GM21447 (cell line): ENCODE measurements around the gene FAM53A.
"Not testable (repeated sequence)": the region's sequence is repeated elsewhere in the genome, so short reads cannot be mapped to it uniquely, and the experiment has no call there.

ENCODE experiments used
- ATAC-seq: cut with Tn5 transposase; IDR thresholded peaks from one replicate; pipeline ENCODE4 v1.9.1; 2021; ENCODE audit not compliant: unreplicated experiment

FAM53A gene

DNA sequence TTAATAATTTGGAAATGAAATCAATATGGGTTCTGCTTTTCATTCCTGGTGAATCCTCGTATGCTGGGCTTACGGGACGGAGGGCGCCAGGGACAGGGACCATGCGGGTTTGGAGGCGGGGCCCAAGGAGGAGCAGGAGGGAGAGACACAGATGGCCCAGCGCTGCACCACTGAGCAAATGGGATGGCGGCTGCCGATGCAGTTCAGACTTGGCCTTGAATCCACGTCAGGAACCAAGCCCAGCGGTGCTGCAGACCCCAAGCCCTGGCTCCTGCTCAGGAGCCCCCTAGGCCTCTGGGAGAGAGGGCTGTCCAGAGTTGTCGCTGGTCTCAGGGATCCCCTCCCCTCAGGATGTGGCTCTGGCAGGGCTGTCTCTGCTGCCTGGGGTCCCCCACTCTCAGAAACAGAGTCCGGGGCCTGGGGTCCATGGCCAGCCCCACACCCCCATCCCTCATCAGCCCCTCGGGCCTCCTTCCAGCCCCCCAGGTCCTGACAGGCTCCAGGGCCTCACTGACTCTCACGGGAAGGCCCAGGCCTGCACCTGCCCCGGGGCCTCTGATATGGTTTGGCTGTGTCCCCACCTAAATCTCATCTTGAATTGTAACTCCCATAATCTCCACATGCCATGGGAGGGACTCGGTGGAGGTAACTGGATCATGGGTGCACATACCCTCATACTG lies 75.2 kb downstream of the FAM53A start:
- no peak for ATAC-seq

DNA sequence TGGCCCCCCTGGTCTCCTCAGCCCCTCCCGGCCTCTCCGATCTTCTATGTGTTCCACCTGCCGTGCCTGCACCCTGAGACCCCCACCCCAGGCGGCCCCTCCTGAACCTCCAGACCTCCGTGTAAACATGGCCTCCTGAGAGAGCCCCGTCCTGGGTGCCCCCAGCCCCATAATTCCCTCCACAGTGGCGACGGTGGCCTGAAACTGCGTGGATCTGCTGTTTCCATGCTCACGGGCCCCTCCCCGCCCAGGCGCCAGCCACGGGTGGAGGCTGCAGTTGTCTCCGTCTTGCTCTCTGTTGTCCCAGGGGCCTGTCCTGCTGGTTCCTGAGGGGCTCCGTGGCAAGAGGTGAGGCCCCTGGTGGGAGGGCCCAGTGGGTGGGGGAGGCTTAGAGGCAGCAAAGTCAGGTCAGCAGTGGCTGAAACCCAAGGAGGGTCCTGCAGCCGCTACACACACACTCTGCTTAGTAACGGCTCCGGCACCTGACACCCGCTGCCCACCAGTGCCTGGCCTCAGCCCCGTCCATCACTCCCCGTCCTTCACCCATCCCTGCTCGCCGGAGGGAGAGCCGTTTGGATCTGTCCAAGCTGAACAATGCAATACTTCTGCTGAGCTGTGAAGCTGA lies 75.8 kb downstream of the FAM53A start:
- ATAC-seq: no peak

DNA sequence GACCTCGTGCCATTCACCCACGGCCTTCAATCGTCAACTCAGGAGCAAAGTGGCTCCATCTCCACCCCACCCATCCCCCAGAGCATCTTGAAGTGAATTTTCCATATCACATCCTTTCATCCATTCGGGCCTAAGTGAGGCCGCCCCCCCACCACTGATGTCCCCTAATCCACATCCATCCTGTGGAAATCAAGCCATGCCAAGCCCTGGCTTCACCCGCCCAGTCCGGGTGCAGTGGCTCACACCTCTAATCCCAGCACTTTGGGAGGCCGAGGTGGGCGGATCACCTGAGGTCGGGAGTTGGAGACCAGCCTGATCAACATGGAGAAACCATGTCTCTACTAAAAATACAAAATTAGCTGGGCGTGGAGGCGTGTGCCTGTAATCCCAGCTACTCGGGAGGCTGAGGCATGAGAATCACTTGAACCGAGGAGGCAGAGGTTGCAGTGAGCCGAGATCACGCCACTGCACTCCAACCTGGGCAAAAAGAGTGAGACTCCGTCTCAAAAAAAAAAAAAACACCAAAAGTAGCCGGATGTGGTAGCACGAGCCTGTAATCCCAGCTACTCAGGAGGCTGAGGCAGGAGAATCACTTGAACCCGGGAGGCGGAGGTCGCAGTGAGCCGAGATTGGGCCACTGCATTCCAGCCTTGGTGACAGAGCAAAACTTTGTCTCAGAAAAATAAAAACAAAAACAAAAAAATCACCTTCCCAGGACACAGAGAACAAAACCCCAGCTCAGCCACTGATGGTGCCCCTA lies 76.5 kb downstream of the FAM53A start:
- ATAC-seq: not testable (repeated sequence)

DNA sequence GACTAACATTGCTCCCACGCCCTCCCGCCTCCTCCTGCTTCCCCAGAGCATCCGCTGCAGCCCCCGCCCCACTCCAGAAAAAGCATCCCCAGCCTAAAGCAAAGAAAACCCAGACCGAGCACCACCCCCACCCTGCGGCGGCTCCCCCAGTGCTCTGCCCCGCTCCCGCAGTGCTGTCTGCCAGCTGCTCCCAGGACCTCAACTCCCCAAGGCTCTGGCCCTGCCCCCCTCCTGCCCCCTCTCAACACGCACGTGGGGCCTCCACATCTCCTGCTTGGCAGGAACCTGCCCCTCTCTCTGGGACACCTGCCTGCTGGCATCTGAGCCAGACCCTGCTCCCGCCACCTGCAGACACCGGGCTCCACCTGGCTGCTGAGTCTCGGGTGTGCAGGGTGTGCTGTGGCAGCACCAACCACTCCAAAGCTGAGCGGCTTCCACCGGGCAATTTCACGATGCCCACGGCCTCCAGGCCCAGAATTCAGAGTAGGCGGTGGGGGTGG lies 79.4 kb downstream of the FAM53A start:
- no peak for ATAC-seq

DNA sequence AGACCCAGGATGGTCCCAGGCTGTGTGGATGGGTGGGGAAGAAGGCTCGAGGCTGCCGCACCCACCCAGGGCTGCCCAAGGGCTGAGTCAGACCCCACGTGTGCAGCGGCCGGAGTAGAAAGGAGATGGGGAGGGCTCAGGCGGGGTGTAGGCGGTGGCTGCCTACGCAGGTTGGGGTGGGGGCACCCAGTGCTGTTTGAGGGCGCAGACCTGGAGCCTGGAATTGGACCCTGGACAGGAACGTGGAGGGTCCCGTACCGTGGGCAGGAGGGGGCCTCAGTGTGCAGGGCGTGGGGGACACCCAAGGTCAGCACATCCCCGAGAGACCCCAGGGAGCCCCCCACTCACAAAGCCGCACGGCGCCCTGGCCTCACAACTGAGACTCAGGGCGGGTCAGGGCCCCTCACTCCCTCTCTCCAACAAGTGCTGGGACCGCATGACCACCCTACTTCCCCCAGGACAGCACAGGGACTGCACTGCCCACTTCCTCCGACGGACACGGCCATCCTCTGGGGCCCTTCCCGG lies 79.9 kb downstream of the FAM53A start:
- no peak for ATAC-seq

DNA sequence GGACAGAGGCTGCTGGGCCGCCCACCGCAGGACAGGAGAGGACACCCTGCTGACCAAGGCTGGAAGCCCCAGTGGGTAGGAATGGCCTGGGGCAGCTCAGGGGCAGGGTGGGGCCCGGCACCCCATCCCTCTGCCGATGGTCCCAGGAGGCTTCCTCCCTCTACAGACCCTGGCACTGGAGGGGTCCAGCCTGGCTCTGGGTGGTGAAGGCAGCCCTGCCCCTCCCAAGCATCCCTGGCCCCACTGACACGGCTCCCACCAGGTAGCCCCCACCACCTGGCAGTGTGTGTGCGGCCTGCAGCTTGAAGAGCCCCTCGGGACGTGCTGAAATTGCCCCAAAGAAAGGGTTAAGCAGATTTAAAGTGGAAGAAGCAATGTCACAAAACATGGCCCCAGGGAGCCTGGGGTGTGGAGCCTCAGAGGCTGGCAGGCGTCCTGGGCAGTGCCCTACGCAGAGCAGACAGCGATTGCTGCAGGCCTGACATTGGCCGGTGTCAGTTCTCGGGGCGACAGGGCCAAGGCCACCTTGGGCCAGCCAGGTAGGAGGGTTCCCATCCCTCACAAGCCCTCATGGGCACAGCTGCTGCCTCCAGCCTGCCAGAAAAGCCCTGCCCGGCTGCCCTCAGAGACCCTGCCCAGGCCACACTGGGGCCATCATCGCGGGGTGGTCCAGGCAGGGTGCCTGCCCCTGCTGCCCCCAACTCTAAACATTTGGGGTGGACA lies 80.5 kb downstream of the FAM53A start:
- ATAC-seq: no peak

DNA sequence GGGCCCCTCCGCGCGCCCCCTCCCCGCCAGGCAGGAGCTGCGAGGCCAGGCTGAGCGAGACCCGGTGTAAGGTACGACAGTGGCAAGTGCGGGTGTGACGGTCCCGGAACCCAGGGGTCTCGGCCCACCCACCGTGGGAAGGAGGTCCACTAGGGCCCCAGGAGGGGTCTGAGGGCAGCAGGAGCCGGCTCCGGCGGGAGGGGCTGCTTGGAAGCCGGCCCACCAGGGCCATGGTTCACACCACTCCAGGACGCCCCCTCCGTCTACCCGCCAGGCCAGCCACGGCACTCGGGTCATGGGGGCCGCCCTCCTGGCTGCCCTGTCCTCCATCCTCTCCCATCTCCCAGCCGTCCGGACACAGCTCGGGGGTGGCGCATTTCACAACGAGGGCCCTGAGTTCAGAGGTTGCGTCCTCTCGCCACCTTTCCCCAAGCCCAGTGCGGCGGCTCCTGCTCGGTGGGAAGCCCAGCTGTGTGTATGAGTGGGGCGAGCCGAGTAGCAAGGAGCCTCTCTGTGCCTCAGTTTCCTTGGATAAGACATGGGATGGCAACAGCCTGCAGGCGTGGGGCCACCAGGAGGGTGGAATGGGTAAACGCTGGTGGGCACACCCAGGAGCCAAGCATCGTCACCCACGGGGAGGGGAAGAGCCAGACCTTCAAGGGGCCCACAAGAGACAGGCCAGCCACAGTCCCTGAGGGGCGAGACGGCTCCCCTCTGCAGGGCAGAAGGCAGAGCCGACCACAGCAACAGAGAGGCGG lies 81.3 kb downstream of the FAM53A start:
- ATAC-seq: no peak

DNA sequence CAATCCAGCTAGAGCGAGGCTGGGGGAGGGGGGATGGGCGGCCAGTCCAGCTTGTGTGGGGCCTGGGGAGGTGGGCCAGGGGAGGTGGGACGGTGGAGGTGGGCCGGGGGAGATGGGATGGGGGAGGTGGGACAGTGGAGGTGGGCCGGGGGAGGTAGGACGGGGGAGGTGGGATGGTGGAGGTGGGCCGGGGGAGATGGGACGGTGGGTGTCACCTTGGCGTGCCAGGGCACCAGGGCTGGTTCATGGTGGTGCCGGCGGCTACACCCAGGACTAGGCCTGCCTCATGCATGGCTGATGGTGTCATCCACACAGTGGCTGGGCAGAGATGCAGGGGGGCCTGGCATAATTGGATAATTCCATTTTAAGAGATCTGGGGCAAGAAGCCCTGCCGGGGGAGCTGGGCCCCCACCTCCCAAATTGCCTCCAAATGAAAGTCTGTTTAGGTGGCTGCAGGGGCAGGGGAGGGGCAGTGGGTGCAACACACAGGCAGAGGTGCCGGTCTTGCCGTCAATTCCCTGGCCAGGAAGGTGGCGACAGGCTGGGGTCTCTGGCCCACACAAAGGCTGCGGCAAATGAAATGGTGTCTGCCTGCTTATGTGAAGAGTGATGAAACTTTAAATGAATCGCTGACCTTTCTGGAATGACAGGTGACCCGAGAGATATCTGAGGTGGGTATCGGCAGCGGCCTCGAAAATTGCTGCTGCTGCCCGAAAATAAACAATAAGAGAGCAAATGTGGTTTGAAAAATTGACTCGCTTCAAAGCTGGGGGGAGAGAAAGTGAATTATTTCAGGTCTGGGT lies 82.1 kb downstream of the FAM53A start:
- no peak for ATAC-seq

DNA sequence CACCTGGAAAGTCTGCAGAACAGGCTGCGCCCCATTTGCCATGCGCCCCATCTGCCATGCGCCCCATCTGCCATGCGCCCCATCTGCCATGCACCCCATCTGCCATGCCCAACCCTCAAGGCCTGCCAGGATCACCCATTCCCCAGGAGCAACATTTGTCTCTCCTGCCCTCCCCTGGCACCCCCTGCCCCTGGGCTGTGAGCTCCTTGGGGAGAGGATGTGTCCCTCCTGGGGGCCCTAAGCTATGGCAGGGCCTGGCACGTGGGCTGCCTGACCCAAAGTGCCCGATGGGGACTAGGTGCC lies 82.6 kb downstream of the FAM53A start:
- no peak for ATAC-seq

DNA sequence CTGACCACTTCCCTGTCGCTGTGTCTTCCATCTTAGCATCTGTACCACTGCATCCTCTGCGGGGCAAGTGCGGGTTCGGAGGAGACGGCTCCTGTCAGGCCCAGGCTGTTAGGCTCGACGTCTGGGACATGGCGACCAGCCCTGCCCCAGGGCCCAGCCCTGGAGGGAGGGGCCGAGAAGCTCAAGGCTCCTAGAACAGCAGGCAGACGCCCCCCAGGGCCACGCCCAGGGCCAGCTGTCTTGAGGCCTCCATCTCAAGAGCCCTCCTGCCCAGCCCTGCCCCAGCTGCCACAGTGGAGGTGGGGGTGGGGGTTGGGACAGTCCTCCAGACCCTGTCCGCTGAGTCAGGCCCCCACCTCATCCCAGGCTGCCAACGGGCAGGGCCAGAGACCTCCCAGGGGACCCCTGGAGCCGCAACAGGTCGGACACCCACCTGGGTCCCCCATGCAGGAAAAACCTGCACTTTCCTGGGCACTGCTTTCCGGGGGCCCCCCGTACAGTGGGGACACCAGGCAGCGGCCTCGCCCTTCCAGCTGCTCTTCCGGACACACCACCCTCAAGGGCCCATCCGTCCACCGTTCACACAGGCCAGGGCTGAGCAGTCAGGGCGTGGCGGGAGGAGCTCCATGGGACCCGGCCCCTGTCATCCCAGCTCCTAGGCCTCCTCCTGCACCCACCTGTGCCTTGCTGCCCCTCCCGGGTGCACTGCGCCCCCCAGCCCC lies 83.1 kb downstream of the FAM53A start:
- no peak for ATAC-seq

DNA sequence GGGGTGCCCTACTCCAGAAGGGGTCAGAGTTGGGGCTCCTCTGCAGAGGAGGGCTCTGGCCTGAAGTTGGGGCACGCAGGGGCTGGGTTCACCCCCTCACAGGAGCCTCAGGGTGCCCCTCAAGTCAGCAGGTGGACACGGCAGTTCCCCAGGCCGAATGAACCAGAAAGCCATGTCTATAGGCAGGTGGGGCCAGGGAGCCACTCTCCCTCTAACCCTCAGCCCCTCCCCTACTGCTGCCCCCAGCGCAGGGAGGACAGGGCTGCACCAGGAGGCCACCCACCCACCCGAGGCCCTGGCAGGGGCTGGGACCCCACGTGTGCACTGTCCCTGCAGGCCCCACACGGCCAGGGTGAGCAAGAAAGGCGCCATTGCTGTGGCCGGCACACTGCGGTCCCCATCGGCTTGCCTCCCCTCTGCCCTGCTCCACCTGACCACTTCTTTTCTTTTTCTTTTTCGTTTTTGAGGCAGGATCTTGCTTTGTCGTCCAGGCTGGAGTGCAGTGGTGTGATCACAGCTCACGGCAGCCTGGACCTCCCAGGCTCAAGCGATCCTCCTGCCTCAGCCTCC lies 83.8 kb downstream of the FAM53A start:
- ATAC-seq: no peak

DNA sequence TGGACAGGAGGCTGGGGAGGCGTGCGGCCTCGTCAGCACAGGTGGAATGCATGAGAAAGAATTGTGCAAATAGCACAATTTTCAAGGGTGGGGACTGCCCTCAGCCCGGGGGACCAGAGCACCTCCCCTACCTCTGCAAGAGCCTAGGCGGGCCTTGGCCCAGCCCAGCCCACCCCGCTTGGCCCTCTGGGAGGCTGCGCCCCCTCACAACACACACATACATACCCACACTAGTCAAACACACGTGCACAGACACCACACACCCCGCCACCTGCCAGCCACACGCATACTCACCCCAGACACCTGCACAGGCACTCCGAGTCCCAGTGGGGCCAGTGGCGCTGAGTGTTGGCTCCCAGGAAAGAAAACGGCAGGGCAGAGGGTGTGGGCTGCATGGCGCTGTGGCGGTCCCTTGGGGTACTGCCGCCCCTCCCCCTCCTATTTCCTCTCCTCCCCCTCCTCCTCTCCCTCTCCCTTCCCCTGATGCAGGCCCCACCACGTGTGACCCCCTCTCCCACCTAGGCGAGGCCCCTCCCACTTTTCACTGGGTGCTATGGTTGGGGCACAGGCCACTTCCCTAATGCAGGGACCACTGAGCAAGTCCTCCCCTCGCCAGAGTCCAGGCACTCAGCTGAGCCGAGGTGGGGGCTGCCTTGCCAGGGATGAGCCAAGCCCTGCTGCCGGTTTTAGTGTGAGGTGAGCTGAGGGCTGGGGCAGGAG lies 84.5 kb downstream of the FAM53A start:
- no peak for ATAC-seq

DNA sequence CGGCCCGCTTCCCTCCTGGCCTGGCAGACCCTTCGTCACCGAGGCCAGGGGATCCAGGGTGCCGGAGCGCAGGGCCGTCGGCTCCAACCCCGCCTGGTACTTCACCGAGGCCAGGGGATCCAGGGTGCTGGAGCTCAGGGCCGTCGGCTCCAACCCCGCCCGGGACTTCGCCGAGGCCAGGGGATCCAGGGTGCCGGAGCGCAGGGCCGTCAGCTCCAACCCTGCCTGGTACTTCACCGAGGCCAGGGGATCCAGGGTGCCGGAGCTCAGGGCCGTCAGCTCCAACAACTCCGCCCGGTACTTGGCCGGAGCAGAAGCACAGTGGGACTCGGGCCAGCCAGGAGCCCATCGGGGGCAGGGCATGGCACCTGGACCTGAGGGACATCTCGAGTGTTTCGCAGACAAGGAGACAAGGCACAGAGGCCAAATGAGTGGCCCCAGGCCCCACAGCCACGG lies 85.1 kb downstream of the FAM53A start:
- ATAC-seq: no peak

DNA sequence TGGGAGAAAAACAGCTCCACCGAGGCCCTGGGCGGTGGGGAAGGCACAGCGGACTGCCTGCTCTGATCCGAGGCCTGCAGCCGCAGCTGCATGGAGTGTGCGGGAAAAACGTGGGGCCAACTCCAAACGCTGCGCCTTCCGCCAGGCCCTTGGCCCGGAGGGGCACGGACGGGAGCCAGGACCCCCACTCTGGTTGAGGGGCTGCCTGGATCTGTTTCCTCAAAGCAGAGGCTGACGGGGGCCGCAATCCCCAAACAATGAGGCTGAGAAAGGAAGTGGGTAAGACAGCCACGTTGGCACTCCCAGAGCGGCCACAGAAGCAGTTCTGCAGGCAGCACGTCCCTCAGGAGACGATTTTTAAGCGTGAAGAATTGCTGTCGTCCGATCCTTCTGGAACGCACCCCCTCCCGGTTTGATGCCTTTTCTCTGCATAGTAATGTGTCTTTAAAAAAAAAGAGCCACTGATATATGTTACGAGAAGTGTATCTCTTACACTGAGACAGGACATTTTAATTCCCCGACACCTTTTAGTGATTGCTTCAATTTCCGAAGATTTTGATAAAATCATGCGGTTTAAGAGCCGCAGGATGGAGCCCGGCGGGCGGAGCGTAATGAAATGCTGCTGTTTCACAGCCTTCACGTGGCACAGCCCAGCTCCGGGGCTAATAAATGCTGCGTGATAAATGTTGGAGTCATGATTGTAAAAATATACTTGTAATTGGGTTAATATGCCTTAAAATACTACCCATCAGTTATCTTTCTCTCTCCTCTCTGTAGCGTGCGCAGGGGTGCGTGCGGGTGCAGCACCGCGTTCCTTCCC lies 85.7 kb downstream of the FAM53A start:
- no peak for ATAC-seq

DNA sequence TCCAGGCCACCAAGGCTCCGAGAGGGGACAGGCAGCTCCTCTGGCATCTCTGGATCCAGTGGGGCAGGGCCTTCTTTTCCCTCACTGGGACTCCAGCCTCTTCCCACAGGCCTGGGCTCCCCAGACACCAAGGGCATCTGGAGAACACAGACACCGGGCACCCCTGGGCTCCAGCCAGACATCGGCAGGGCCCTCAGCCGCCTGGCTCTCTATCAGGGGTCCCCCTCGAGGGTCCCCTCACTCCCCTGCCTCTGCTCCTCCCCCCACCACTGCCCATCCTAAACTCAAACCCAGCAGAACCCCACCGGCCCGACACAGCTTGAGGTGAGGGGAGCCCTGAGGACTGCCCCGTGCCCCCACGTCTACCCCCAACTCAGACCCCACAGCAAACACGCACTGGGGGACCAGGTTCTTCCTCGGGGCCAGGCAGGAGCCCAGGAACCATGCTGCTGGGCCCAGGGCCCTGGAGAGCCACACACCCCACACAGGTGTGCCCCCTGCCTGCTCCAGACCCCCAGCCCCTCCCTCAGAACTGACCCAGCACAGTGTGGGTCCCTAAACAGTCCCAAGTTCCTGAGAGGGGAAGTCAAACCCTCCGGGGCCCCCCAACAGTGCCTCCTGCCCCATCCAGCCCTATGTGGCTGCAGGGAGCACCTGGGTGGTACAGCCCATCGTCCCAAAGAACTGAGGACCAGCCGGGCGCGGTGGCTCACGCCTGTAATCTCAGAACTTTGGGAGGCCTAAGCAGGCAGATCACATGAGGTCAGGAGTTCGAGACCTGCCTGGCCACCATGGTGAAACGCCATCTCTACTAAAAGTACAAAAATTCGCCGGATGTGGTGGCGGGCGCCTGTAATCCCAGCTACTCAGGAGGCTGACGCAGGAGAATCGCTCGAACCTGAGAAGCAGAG lies 86.8 kb downstream of the FAM53A start:
- no peak for ATAC-seq

DNA sequence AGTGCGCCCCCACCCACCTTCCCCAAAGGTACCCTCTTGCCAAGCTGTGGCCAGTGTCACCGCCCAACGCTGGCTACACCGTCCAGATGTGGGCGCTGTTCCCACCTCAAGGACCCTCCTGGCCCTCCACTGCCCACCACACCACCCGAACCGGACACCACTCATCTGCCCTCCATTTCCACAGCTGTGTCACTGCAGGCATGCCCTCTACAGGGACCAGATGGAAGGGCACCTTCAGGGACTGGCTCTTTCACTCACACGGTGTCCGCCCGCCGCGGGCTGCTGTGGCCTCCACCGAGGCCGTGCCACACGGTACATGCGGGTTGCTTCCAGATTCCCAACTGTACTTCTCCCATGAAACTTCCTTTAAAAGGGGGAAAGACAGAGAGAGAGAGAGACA lies 87.7 kb downstream of the FAM53A start:
- no peak for ATAC-seq
